Stomach (tissue), 9 donors: Measurements from ENCODE around the gene DPP6. TPM values are rescaled to one million over a fixed set of nuclear protein-coding genes. Genes with fewer than 3 reads are reported as not detected.

Experiments
- DNase-seq, 2 donors: peaks; one replicate each; pipeline versions ENCODE4 v3.0.0 to v3.0.0-alpha.2; 2013 to 2019
- H3K27ac ChIP-seq, 5 donors: fragments of 200-600 bp in 4 of 5; sonication (generic) in 4 of 5; one replicate each; pipeline ENCODE4 v1.5.1; 2013 to 2019; ENCODE audit warnings: mild to moderate bottlenecking in 1 of 5, moderate library complexity in 1 of 5
- H3K27me3 ChIP-seq, 3 donors: fragments of 200-600 bp; sonication (generic); one replicate each; pipeline ENCODE4 v1.5.1; 2017 to 2019; ENCODE audit warnings: mixed run types in 1 of 3
- H3K36me3 ChIP-seq, 4 donors: fragments of 200-600 bp; sonication (generic); 1 replicate in 3 of 4; 2 replicates in 1 of 4; pipeline ENCODE4 v1.5.1; 2016 to 2019
- H3K4me1 ChIP-seq, 4 donors: fragments of 200-600 bp; sonication (generic); one replicate each; pipeline ENCODE4 v1.5.1; 2016 to 2019
- H3K4me3 ChIP-seq, 4 donors: fragments of 200-600 bp; sonication (generic) in 3 of 4; one replicate each; pipeline ENCODE4 v1.5.1; 2016 to 2019; ENCODE audit warnings: mild to moderate bottlenecking in 1 of 4
- H3K9me3 ChIP-seq, 4 donors: fragments of 200-600 bp; sonication (generic); one replicate each; pipeline ENCODE4 v1.5.1; 2016 to 2019
- CTCF ChIP-seq, 7 experiments: fragments of 450-650 bp in 4 of 7; fragments of 200-600 bp in 3 of 7; sonication (generic) in 3 of 7; IDR thresholded peaks; one replicate each; pipeline ENCODE4 v1.5.1; 2016 to 2019; ENCODE audit warnings: antibody characterized with exemption in 7 of 7, control low read depth in 2 of 7, mild to moderate bottlenecking in 1 of 7
- EP300 ChIP-seq: sonication (generic); formaldehyde crosslinking; IDR thresholded peaks from one replicate; pipeline ENCODE4 v1.6.1; 2017; ENCODE audit warnings: antibody characterized with exemption
- POLR2A ChIP-seq, 4 donors: fragments of 450-650 bp; IDR thresholded peaks; one replicate each; pipeline ENCODE4 v1.6.1; 2016; ENCODE audit warnings: antibody characterized with exemption in 4 of 4, control low read depth in 2 of 4, mild to moderate bottlenecking in 1 of 4, moderate library complexity in 1 of 4
- POLR2AphosphoS5 ChIP-seq, 3 donors: sonication (generic); formaldehyde crosslinking; IDR thresholded peaks; one replicate each; pipeline ENCODE4 v1.6.1; 2016; ENCODE audit warnings: antibody characterized with exemption in 3 of 3
- WGBS, 5 donors: extraction: QIAGEN DNeasy Blood & Tissue Kit in 3 of 5; methylation state at CpG; one replicate each; pipeline versions ENCODE4 v1.1.5 to v1.1.7; 2013 to 2018; 5-methylcytosine and 5-hydroxymethylcytosine counted together
- intact Hi-C: fragments of 100-400 bp; cut with DNase I; formaldehyde crosslinking; loops from one replicate; pipeline ENCODE4 v1.15.1; 2023; ENCODE audit warnings: low total_unique reads
- polyA plus RNA-seq, 3 donors: library from polyadenylated mRNA; stranded (reverse); fragments of 200-250 nt; gene quantifications; one replicate each; pipeline ENCODE4 v1.2.3, GENCODE V29; 2013
- total RNA-seq, 5 donors: library from RNA; depleted of rRNA; stranded (reverse); fragments of >200 nt; gene quantifications; one replicate each; pipeline versions ENCODE4 v1.1.0 to v1.2.3, GENCODE V29; 2014 to 2016
- donor health status: healthy with polysubstance abuse.
- donor health status: Bipolar disorder and iron deficiency.
- donor health status: healthy.

DPP6 gene
- total and polyA plus RNA-seq, 8 donors: 0.15 to 29.8 (median 4.9) TPM

GRCh38 chr7:154598396-154598795 lies 546.2 kb downstream of the DPP6 start:
- H3K4me1 ChIP-seq: no peaks in the 10 kb centered on the region
- TF ChIP-seq EP300 (no peak), POLR2AphosphoS5 (IDR thresholded peaks at IDR 0.05) (no peak), CTCF (IDR thresholded peaks at IDR 0.05) (no peak), POLR2A (IDR thresholded peaks at IDR 0.05) (no peak)
- H3K27ac ChIP-seq: no peak overlapping the region
- no peaks in the 10 kb centered on the region for H3K9me3 ChIP-seq
- no peaks in the 10 kb centered on the region for H3K36me3 ChIP-seq
- DNase-seq: no peak
- no peaks in the 10 kb centered on the region for H3K27me3 ChIP-seq
- WGBS, 5 donors: 56 to 61% (median 59%) methylated on average over 4 of the region's 4 CpGs
- H3K4me3 ChIP-seq: no peak overlapping the region
- intact Hi-C loops: no loop called here

DNA sequence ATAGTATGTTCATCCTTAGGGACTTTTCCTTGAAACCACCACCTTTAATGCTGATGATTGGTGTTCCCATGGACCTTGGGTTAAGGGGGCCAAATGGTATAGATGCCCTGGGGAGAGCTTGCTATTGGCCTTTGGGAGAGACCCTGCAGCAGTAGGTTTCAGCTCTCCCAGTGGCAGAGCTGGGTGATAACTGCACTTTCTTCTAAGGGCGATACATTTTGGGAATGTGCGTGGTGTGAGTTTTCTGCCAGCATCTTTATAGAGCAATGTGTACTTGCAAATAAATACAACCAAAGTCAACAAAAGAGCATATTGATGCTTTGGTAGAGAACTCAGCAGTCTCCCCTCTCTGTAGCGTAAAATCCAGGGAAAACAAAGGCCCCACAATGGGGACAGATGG lies 546.7 kb downstream of the DPP6 start:
- Histone ChIP-seq H3K27me3 (no peaks in the 10 kb centered on the region), H3K36me3 (no peaks in the 10 kb centered on the region), H3K4me1 (no peaks in the 10 kb centered on the region), H3K9me3 (no peaks in the 10 kb centered on the region), H3K4me3 (no peak overlapping the region), H3K27ac (no peak overlapping the region)
- DNase-seq: no peak
- TF ChIP-seq CTCF (IDR thresholded peaks at IDR 0.05): no peak
- no peak for TF ChIP-seq EP300
- 79 to 88% (median 86%) methylated on average over 3 of the region's 3 CpGs for WGBS, 5 donors
- intact Hi-C loops: no loop called here

GRCh38 chr7:154610903-154611302 lies 558.7 kb downstream of the DPP6 start:
- Histone ChIP-seq H3K27ac (no peak overlapping the region), H3K4me3 (no peak overlapping the region), H3K9me3 (no peaks in the 10 kb centered on the region), H3K27me3 (no peaks in the 10 kb centered on the region), H3K36me3 (no peaks in the 10 kb centered on the region), H3K4me1 (no peaks in the 10 kb centered on the region)
- intact Hi-C loops: no loop called here
- WGBS, 5 donors: 62 to 66% (median 64%) methylated on average over 3 of the region's 3 CpGs
- no peak for DNase-seq
- TF ChIP-seq EP300 (no peak), POLR2AphosphoS5 (IDR thresholded peaks at IDR 0.05) (no peak), POLR2A (IDR thresholded peaks at IDR 0.05) (no peak), CTCF (IDR thresholded peaks at IDR 0.05) (no peak)

- no peak overlapping the region for H3K27ac ChIP-seq
- 83 to 87% (median 85%) methylated on average over 7 of the region's 7 CpGs for WGBS, 5 donors
- intact Hi-C loops: no loop called here
- no peak for DNase-seq
- no peak overlapping the region for H3K4me3 ChIP-seq
- no peaks in the 10 kb centered on the region for H3K4me1 ChIP-seq
- H3K9me3 ChIP-seq: no peaks in the 10 kb centered on the region
- TF ChIP-seq EP300: no peak
- TF ChIP-seq POLR2A (IDR thresholded peaks at IDR 0.05): no peak
- no peak for TF ChIP-seq CTCF (IDR thresholded peaks at IDR 0.05)
- TF ChIP-seq POLR2AphosphoS5 (IDR thresholded peaks at IDR 0.05): no peak
- no peaks in the 10 kb centered on the region for H3K27me3 ChIP-seq
- H3K36me3 ChIP-seq: no peaks in the 10 kb centered on the region
These were observed 561.6 kb downstream of the DPP6 start for GRCh38 chr7:154613811-154614210.
